GM18508 (cell line): ENCODE measurements around the gene CNTNAP1.

Experiments
- ATAC-seq: cut with Tn5 transposase; IDR thresholded peaks from one replicate; pipeline ENCODE4 v1.9.1; 2021; ENCODE audit warnings: moderate number of reproducible peaks; ENCODE audit not compliant: insufficient read depth, unreplicated experiment

Gene CNTNAP1

DNA sequence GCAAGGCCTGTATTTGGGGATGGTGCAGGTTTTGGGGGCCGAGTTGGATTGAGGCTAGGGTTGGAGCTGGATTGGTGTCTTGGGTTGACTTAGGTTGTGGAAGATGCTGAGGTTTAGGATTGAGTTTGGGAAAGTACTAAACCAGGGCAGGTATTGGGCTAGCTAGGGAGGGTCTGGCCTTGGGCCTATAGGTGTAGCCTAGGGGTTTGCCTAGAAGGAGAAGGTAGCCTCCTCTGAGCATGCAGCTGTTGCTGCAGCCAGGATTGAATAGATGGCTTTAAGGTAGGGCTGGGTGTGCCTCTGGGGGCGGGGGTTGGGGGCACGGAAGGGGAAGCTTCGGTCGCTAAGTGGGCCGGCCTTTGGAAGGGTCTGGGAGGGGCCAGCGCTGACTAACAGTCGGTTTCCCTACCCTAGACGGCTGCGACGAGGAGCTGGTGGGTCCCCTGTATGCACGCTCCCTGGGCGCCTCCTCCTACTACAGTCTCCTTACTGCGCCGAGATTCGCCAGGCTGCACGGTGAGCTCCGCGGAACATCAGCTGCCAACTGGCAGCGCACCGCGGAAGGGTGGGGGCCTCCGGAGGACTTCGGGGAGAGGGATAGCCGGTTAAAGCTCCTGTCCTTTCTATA, 1.2 kb downstream of the CNTNAP1 start:
- ATAC-seq: no peak

DNA sequence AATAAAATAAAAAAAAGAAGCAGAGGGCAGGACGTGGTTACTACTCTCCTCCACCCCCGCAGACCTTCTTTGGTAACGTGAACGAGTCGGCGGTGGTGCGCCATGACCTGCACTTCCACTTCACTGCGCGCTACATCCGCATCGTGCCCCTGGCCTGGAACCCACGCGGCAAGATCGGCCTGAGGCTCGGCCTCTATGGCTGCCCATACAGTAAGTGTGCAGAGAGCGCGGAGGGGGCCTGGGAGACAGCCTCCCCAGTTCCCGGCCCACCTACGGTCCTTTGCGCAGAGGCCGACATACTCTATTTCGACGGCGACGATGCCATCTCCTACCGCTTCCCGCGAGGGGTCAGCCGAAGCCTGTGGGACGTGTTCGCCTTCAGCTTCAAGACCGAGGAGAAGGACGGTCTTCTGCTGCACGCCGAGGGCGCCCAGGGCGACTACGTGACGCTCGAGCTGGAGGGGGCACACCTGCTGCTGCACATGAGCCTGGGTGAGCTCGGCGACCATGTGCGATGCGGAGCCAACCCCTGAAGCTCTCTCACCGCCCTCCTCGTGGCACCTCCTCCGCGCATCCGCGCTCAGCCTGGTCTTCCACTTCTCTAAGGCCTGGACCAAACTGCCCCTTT, 2.7 kb downstream of the CNTNAP1 start:
- ATAC-seq: no peak

DNA sequence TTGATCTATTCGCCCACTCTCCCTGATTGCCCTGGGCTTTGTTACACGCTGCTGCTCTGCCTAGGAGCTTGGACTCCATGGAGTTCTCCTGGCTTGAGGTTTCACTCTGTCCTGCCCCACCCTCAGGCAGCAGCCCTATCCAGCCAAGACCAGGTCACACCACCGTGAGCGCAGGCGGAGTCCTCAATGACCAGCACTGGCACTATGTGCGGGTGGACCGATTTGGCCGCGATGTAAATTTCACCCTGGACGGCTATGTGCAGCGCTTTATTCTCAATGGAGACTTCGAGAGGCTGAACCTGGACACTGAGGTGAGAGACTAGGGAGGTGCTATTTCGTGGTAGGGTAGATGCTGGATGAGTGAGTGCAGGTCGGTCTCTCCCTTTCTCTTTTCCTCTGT, 3.5 kb downstream of the CNTNAP1 start:
- ATAC-seq: no peak

DNA sequence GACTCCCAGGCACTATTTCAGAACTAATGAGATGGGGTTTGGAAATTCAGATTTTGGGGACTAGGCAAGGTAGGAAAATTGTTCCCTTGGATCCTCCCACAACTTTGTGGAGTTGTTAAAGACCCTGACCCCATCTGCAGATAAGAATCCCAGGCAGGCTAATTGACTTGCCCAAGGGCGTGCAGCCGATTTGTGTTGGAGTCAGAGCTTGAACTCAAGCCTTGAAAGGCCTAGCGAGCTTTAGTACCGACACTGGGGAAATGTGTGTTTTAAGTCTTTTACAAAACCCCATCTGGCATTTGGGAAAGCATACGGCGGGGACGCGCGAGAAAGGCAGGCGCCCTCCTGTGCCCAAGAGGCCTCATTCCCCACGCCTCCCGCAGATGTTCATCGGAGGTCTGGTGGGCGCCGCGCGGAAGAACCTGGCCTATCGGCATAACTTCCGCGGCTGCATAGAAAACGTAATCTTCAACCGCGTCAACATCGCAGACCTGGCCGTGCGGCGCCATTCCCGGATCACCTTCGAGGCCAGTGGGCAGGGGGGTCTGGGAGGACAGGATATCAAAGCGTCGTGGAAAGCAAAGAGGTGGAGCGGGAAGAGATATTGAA, 4.3 kb downstream of the CNTNAP1 start:
- no peak for ATAC-seq

DNA sequence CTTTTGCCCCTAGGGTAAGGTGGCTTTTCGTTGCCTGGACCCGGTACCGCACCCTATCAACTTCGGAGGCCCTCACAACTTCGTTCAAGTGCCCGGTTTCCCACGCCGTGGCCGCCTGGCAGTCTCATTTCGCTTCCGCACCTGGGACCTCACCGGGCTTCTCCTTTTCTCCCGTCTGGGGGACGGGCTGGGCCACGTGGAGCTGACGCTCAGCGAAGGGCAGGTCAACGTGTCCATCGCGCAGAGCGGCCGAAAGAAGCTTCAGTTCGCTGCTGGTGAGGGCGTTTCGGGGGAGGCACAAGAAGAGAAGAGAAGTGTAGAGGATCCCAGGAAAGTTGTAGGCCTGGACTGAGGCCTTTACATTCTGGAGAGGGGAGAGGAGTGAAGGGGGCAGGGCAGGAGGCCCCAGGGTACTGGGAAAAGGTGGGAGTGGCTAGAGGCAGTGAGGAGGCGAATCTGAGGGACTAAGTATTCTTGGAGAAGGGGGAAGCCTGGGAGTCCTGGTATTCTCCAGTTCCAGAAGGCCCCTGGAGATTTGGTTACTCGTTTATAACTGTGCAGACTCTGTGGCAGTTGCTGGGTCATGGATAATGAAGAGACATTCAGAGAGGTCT, 5.5 kb downstream of the CNTNAP1 start:
- ATAC-seq: no peak

DNA sequence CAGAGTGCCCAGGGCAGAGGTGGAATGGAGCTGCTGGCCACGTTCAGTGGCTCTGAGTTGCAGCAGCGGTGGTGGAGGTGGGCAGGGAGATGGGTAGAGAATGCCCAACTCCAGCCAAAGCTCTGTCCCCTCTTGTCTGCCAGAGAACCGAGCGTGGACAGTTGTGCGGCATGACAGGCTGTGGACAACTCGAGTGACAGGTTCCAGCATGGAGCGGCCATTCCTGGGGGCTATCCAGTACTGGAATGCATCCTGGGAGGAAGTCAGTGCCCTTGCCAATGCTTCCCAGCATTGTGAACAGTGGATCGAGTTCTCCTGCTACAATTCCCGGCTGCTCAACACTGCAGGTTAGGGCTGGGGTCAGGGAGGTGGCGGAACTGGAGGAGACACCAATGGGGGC, 8.3 kb downstream of the CNTNAP1 start:
- ATAC-seq: no peak

DNA sequence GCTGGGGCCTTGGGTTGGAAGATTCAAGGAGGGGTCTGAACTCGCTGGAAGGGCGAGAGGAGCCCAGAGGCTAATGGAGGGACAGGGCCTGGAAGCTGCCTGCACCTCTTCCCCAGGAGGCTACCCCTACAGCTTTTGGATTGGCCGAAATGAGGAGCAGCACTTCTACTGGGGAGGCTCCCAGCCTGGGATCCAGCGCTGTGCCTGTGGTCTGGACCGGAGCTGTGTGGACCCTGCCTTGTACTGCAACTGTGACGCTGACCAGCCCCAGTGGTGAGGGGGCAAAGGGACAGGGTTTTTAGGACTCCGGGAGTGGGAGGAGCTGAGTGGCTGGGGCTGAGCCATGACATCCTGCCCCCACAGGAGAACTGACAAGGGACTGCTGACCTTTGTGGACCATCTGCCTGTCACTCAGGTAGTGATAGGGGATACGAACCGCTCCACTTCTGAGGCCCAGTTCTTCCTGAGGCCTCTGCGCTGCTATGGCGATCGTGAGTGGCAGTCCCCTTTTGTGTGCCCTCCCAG, 8.8 kb downstream of the CNTNAP1 start:
- no peak for ATAC-seq

DNA sequence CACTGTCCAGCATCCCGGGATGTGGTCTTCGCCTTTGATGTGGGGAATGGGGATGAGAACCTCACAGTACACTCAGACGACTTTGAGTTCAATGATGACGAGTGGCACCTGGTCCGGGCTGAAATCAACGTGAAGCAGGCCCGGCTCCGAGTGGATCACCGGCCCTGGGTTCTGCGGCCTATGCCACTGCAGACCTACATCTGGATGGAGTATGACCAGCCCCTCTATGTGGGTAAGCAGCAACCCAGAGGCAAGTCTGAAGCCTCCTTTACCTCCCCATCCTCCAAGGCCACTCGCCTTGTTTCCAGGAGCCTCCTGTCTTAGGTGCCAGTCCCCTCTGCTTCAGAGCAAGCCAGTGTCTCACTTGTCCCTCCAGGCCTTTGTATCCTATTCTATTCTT, 10.2 kb downstream of the CNTNAP1 start:
- no peak for ATAC-seq

DNA sequence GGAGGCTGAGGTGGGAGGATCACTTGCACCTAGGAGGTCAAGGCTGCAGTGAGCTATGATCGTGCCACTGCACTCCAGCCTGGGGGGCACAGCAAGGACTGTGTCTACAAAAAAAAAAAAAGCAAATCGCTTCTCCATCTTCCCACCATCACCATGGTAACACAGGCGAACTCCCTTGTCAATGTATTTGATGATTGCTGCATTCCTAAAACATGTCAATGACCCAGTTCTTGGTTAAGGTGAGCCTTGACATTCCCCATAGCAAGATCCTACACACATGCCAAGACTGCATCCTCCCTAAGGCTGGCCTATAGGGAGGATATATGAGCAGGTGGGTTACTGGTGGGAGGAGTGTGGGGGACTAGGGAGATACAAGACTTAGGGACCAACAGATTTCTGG, 12.2 kb downstream of the CNTNAP1 start:
- ATAC-seq: no peak

DNA sequence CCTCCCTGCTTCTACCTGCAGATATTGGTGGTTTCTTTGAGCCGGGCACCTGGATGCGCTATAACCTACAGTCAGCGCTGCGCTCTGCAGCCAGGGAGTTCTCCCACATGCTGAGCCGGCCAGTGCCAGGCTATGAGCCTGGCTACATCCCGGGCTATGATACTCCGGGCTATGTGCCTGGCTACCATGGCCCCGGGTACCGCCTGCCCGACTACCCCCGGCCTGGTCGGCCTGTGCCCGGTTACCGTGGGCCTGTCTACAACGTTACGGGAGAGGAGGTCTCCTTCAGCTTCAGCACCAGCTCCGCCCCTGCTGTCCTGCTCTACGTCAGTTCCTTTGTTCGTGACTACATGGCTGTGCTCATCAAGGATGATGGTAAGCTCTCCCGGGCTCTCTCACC, 13.2 kb downstream of the CNTNAP1 start:
- no peak for ATAC-seq

DNA sequence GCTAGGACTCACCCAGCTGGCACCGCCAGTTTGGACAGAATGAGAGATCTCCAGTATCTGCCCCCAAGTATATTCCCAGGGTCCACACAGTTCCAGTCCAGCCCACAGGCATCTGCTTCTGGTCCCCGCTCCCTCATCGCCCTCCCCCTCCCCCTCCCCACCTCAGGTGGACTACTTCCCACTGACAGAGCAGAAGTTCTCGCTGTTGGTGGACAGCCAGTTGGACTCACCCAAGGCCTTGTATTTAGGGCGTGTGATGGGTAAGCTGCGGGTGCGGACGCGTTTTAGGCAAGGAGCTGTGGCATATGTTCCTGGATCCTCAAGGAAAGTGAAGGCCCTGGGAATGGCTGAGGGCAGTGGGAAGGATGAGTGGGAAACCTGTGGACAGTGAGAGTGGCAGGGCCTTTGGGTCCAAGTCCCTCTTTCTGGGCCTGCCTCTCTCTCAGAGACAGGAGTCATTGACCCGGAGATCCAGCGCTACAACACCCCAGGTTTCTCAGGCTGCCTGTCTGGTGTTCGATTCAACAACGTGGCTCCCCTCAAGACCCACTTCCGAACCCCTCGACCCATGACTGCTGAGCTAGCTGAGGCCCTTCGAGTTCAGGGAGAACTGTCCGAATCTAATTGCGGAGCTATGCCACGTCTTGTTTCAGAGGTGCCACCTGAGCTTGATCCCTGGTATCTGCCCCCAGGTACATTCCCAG, 14.9 kb downstream of the CNTNAP1 start:
- ATAC-seq: no peak

DNA sequence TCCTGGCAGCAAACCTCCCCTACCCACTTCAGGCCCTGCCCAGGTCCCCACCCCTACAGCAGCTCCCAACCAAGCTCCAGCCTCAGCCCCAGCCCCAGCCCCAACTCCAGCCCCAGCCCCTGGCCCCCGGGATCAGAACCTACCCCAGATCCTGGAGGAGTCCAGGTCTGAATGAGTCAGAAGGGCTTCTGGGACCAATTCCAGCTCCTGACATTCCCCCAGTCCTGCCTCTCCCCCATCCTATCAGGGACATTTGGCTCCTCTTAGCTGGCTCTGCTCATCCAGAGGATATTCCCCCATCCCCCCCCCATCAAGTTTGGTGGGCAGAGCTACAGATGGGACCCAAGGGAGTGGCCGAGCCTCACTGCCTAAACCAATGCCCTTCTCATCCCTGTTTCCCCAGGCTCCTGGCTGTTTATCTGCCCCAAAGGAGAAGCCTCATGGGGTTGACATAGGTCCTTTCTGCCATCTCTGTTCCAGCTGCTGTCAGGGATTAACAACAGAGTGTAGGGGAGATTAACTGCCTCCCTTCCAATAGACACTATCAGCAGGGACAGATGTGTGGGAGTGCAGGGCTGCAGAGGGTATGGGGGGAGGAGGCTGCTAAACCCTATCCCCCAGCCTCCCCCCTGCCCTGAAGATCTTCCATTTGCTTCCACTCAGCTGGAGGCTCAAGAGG, 16.5 kb downstream of the CNTNAP1 start:
- ATAC-seq: no peak

DNA sequence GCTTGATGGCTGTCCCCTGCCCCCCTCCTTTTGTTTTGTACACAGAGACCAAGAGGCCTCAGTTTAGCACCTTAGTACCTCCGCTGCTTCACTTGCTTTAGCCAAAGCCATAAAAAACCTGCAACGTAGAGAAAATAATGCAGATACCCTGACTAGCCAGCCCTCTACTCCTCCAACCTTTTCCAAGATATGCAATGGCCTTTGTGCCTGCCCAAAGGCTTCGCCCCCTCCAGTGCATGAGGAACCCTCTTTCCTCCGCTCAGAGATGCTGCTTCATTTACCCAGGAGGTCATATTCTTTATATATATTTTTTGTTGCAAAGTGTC, 17.0 kb downstream of the CNTNAP1 start:
- ATAC-seq: no peak

DNA sequence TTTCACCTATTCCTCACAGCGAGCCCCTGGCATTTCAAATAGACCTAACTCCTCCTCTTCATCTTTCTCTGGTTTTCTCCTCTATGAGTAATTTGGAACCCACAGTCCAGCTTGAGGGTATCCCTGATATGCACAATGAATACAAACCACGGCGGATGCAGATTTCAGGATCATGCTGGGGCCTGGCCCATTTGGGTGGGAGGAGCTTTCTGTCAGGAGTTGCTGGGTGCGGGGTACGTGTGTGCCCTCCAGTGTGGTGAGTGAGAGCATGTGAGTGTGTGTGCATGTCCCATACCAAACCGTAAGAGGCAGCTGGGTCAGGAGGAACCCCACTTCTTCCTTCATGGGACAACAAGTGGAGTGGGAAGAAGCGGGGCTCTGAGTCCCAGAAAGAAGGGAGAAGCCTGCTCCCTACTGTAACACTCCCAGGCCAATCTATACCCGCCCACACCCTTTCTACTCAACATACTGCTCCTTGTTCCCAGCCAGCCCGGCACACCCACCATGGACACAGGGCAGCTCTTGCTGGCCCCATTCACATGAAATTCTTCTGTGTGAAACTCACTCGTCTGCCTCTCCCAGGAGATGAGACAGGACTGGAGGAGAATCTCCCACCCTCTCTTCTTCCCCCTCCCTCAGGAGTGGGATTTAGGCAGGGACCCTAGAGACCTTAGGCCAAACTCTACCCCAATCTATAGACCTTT, 18.4 kb downstream of the CNTNAP1 start:
- ATAC-seq: no peak

DNA sequence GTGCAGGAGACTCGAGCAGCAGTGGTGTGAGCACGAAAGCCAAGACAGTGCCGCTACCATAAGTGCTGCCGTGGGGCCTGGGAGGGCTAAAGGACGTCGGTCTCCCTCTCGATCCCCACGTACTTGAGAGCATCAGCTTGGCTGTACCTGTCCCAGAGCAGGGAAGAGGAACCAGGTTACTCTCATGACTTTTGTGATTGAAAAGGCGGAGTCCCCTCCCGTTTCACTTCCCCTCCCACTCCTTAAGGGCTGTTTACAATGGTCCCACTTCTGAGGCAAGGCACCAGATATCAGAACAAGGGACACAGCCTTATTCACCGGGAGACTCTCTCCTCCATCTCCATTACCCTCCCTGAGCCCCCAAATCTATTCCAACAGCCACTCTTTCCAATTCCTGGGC, 20.1 kb downstream of the CNTNAP1 start:
- ATAC-seq: no peak

DNA sequence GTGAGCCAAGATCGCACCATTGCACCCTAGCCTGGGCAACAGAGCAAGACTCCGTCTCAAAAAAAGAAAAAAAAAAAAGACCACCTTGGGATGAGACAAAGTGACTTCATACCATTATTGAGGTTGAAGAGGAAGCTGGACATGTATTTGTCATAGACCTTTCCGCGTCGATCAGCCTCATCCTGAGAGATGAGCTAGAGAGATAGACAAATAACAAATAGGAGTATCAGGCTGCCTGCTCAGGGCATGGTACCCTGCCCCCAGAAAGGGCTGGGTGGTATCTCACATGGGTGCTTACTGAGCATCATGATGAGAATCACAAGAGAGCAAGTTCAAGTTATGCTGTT, 22.1 kb downstream of the CNTNAP1 start:
- ATAC-seq: no peak

DNA sequence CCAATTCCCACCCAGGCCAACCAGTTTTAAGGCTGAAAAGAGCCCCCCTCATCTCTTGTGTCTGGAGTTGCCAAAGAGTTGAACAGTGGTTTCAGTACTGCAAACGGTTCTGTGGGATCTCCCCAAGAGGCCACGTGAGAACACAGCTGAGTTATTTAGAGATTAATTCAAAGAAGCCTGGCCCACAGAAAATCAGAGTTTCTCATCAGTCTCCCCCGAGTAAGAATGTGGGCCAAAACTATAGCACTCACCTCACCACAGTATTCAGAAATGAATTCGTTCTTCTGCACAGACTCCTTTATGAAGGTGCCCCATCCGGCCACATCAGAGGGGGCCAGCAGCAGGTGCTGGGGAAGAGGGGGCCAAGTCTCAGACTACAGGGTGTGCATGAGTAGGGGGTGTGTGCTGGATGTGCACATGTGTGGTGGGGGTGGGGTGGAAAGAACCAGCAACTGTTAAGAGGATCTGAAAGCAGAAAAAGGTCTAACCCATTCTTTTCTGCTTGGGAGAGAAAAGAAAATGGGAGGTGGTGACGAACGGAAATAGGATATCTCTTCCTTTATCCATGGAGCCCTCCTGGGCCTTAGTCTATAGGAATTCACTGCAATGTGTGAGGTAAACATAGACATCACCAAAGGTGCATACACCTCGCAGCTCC, 22.6 kb downstream of the CNTNAP1 start:
- ATAC-seq: no peak

DNA sequence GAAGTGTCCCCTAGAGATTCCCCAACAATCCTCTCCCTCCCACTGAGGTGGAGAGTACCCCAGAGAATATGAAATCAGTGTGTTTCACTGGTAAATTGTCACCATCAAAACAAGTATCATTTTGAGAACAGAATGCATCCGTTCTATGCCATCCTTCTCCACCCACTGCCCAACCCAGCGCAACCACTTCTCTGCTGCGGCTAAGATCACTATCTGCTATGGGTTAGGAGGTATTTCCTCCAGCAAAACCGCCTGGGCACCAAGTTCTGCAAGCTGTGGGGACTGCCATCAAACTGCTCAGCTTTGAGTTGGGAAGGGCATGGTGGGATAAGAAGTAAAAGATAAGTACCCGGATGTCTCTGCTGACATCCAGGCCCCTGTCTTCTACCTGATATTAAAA, 24.4 kb downstream of the CNTNAP1 start:
- ATAC-seq: no peak

DNA sequence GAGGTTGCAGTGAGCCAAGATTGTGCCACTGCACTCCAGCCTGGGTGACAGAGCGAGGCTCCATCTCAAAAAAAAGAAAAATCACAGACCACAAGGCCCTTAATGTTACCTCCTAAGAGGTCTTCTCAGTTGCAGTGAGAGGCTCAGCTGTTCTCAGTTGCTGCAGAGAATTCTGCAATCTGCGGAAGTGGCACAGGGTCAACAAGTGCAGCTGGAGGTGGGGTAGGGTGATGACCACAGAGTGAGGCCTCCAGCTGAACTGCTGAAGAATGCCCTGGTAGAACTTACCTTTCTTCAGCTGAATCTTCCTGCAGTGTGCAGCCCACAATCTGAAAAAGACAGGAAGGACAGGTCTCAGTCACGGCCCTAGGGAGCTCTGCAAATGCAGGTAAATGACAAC, 26.3 kb downstream of the CNTNAP1 start:
- no peak for ATAC-seq
